CD4-positive, alpha-beta T cell treated with Interleukin-17A for 1 hour (primary cell): ENCODE data around the gene SCP2.

ENCODE experiments used
- DNase-seq: peaks from one replicate; pipeline ENCODE4 v3.0.0-alpha.2; 2020

SCP2 gene

GRCh38 chr1:53046930-53047329 is 119.9 kb downstream of the SCP2 start:
- DNase-seq, result no peak

- no peak for DNase-seq
These were observed 121.0 kb downstream of the SCP2 start for GRCh38 chr1:53047737-53048736.

- no peak for DNase-seq
These were observed 122.0 kb downstream of the SCP2 start for GRCh38 chr1:53048960-53049573.

GRCh38 chr1:53049574-53049967 is 122.5 kb downstream of the SCP2 start:
- no peak for DNase-seq

DNA sequence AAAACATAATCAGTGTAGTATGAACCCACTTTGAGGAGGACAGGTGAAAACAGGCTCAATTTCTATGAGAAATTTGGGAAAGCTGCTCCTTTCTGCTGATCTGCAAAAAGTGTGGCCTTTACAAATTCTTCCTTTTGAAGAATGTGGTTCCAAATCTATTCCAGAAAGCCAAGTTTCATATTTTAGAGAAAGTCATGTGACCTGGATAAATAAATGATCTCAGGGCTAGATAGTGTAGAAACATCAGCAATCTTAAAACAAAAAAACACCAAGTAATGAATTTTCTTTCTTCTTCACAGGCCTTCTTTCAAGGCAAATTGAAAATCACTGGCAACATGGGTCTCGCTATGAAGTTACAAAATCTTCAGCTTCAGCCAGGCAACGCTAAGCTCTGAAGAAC is 123.2 kb downstream of the SCP2 start:
- DNase-seq, result no peak

- DNase-seq, result no peak
These were observed 124.6 kb downstream of the SCP2 start for GRCh38 chr1:53051676-53052075.

DNA sequence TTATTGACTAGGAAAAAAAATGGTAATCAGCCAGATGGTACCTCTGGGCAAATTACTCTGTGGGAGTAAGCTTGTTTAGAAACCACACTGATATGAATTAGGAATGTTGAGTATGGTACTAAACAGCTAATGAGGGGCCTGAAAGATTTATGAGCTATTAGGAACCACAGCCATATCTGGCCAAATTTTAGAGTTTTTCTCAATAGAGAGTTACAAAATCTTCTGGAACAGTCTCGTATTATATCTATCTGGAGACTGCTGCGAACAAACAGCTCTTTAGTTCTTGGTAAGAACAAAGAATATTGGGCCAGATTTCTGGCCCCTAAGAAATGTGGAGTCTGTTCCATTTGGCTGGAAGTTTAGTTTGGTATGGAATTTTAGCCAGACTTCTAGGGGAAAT is 130.1 kb downstream of the SCP2 start:
- DNase-seq, result no peak

- DNase-seq, result no peak
These were observed 133.5 kb downstream of the SCP2 start for GRCh38 chr1:53060579-53060978.

- no peak for DNase-seq
These were observed 134.2 kb downstream of the SCP2 start for GRCh38 chr1:53061123-53061858.

- DNase-seq, result no peak
These were observed 135.0 kb downstream of the SCP2 start, which contains the start of gene PODN for GRCh38 chr1:53061859-53062707. Gene PODN, plus strand, starts transcription at chr1:53062213. Its CDS starts 7,643 bp downstream, at chr1:53069856.

GRCh38 chr1:53062708-53063591 is 135.9 kb downstream of the SCP2 start:
- no peak for DNase-seq

GRCh38 chr1:53063744-53064515 is 136.9 kb downstream of the SCP2 start:
- DNase-seq, result no peak

- no peak for DNase-seq
These were observed 138.3 kb downstream of the SCP2 start for GRCh38 chr1:53065391-53065790.

GRCh38 chr1:53066488-53066887 is 139.4 kb downstream of the SCP2 start:
- DNase-seq, result no peak

GRCh38 chr1:53066891-53067738 is 140.0 kb downstream of the SCP2 start:
- DNase-seq, result no peak

DNA sequence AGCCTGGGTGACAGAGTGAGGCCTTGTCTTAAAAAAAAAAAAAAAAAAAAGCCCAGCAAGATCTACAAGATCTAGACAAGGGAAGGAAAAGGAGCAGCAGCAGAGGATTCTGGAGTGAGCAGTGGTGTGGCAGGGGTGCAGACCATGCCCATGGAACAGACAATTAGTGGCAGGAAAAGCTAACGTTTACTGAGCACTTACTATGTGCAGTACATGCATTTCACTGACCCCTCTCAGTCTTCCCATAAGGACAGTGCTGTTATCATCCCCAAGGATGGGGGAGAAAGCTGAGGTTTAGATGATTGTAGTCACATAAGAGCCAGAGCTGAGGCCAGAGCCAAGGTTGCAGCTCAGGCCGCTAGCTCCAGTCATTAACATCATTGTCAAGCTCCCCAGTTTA is 140.8 kb downstream of the SCP2 start:
- DNase-seq, result no peak

DNA sequence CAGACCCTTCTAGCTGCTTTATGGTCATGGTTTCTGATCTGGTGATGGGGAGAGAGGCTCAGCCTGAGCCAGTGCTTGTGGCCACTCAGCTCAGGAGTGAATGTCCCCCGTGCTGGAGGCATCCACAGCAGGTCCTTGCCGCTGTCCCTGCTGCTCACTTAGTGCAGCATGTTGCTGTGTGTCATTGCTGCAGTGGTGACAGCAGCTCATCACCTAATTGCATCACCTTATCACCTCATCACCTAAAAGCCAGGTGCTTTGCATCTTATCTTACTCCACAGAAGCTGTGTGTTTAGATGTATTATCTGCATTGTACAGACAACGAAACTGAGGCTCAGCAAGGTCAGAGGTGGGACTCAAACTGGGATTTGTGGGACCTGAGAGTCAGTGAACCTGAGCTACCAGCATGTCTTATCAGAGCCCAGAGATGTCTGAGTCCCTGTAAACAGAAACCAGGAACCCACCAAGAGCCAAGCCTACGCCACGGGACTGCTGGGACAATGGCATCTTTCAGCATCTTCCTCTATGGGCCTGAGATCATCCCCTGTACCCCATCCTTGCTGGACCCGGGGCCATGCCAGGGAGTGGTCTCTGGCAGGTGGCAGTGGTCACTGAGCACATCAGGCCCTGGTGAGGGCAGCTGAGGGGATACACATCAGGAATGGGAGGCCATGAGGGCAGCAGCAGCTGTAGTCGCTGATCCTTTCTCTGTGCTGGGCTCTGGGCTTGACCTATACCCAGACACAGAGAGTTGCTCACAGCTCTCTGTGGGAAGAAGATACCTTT is 141.4 kb downstream of the SCP2 start:
- no peak for DNase-seq

DNA sequence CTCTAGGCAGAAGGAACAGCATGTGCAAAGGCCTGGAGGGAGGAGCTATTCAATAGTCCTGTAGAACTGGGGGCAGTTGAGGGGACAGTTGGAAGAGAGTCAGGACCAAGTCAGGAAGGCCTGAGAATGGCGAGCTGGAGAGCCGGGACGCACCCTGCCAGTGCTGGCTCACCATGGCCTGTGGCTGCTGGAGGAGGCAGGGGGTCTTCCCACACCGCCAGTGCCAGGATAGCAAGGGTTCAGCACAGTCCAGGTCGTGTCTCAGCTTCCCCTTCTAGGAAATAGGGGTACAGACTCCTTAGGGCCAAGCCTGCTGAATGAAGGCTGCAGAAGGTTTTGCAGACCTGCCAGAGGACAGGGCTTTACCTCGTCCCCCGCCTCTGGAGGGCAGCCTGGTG is 142.2 kb downstream of the SCP2 start:
- DNase-seq, result no peak
